BLaER1 (cell line): Measurements from ENCODE around the gene WDR48.
"Not testable (repeated sequence)": the region's sequence is repeated elsewhere in the genome, so short reads cannot be mapped to it uniquely, and the experiment has no call there.

Experiments
- H3K27ac ChIP-seq: shearing (Covaris generic); formaldehyde crosslinking; 2 replicates; pipeline ENCODE4 v1.8.1; 2022
- H3K27me3 ChIP-seq: shearing (Covaris generic); formaldehyde crosslinking; 2 replicates; pipeline ENCODE4 v1.8.1; 2022
- H3K36me3 ChIP-seq: shearing (Covaris generic); formaldehyde crosslinking; 2 replicates; pipeline ENCODE4 v1.8.1; 2022
- H3K4me1 ChIP-seq: shearing (Covaris generic); formaldehyde crosslinking; 2 replicates; pipeline ENCODE4 v1.8.1; 2022
- H3K4me2 ChIP-seq: shearing (Covaris generic); formaldehyde crosslinking; 2 replicates; pipeline ENCODE4 v1.8.1; 2022
- H3K4me3 ChIP-seq: shearing (Covaris generic); formaldehyde crosslinking; 2 replicates; pipeline ENCODE4 v1.8.1; 2022
- H3K9ac ChIP-seq: shearing (Covaris generic); formaldehyde crosslinking; 2 replicates; pipeline ENCODE4 v1.8.1; 2022
- H3K9me3 ChIP-seq: shearing (Covaris generic); formaldehyde crosslinking; 2 replicates; pipeline ENCODE4 v1.8.1; 2022
- H4K20me1 ChIP-seq: shearing (Covaris generic); formaldehyde crosslinking; 2 replicates; pipeline ENCODE4 v1.8.1; 2022
- Cebpa-rat ChIP-seq: shearing (Covaris generic); IDR thresholded peaks from 2 replicates; pipeline ENCODE4 v1.8.1; 2022

WDR48 gene

GRCh38 chr3:39022286-39022630 lies 29.6 kb upstream of the WDR48 start:
- Histone ChIP-seq H3K4me1 (no peaks in the 10 kb centered on the region), H3K36me3 (no peaks in the 10 kb centered on the region), H3K9ac (no peak overlapping the region), H3K4me2 (no peak overlapping the region), H4K20me1 (no peaks in the 10 kb centered on the region), H3K4me3 (no peak overlapping the region), H3K27ac (no peak overlapping the region), H3K9me3 (no peaks in the 10 kb centered on the region), H3K27me3 (no peaks in the 10 kb centered on the region)
- no peak for TF ChIP-seq Cebpa-rat

- H3K4me3 ChIP-seq: no peak overlapping the region
- no peaks in the 10 kb centered on the region for H3K36me3 ChIP-seq
- H3K27me3 ChIP-seq: no peaks in the 10 kb centered on the region
- no peaks in the 10 kb centered on the region for H3K9me3 ChIP-seq
- no peaks in the 10 kb centered on the region for H4K20me1 ChIP-seq
- no peak overlapping the region for H3K9ac ChIP-seq
- no peak overlapping the region for H3K4me2 ChIP-seq
- no peak overlapping the region for H3K27ac ChIP-seq
- TF ChIP-seq Cebpa-rat: no peak
- H3K4me1 ChIP-seq: no peaks in the 10 kb centered on the region
These were observed 27.3 kb upstream of the WDR48 start for GRCh38 chr3:39024497-39024896.

DNA sequence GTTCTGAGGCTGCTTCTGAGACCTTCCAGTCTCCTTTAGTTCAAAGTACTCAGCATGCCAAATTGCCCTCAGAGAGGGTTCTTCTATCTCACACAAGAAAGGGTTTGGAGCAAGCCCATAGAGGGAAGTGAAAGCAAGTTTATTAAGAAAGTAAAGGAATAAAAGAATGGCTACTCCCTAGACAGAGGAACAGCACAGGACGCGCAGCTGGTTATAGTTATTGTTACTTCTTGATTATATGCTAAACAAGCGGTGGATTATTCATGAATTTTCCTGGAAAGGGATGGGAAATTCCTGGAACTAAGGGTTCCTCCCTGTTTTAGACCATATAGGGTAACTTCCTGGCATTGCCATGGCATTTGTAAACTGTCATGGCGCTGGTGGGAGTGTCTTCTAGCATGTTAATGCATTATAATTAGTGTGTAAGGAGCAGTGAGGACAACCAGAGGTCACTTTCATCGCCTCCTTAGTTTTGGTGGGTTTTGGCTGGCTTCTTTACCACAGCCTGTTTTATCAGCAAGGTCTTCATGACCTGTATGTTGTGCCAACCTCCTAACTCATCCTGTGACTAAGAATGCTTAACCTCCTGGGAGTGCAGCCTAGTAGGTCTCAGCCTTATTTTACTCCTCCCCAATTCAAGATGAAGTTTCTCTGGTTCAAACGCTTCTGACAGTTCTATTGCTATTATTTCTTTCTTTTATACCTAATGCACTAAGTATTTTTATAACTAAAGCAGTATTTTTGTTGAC lies 26.4 kb upstream of the WDR48 start:
- no peak overlapping the region for H3K4me2 ChIP-seq
- H3K9ac ChIP-seq: no peak overlapping the region
- no peak overlapping the region for H3K27ac ChIP-seq
- H3K27me3 ChIP-seq: no peaks in the 10 kb centered on the region
- H3K4me1 ChIP-seq: no peaks in the 10 kb centered on the region
- H3K36me3 ChIP-seq: no peaks in the 10 kb centered on the region
- no peak for TF ChIP-seq Cebpa-rat
- H3K4me3 ChIP-seq: no peak overlapping the region
- H3K9me3 ChIP-seq: no peaks in the 10 kb centered on the region
- no peaks in the 10 kb centered on the region for H4K20me1 ChIP-seq

- H3K4me1 ChIP-seq: no peaks in the 10 kb centered on the region
- no peak for TF ChIP-seq Cebpa-rat
These were observed 23.3 kb upstream of the WDR48 start for GRCh38 chr3:39028546-39028945.

GRCh38 chr3:39029556-39029955 lies 22.3 kb upstream of the WDR48 start:
- no peak for TF ChIP-seq Cebpa-rat
- H3K9me3 ChIP-seq: no peaks in the 10 kb centered on the region
- H3K4me1 ChIP-seq: no peaks in the 10 kb centered on the region
- H3K4me2 ChIP-seq: no peak overlapping the region
- no peaks in the 10 kb centered on the region for H3K36me3 ChIP-seq
- H3K4me3 ChIP-seq: no peak overlapping the region
- no peaks in the 10 kb centered on the region for H4K20me1 ChIP-seq
- H3K27me3 ChIP-seq: no peaks in the 10 kb centered on the region
- no peak overlapping the region for H3K9ac ChIP-seq
- no peak overlapping the region for H3K27ac ChIP-seq

More at GRCh38 chr3:39028546-39028945, 23.3 kb upstream of the WDR48 start:
- no peaks in the 10 kb centered on the region for H3K9me3 ChIP-seq
- no peak overlapping the region for H3K9ac ChIP-seq
- H3K27me3 ChIP-seq: no peaks in the 10 kb centered on the region
- no peaks in the 10 kb centered on the region for H3K36me3 ChIP-seq
- no peaks in the 10 kb centered on the region for H4K20me1 ChIP-seq
- no peak overlapping the region for H3K4me2 ChIP-seq
- H3K27ac ChIP-seq: no peak overlapping the region
- H3K4me3 ChIP-seq: no peak overlapping the region

DNA sequence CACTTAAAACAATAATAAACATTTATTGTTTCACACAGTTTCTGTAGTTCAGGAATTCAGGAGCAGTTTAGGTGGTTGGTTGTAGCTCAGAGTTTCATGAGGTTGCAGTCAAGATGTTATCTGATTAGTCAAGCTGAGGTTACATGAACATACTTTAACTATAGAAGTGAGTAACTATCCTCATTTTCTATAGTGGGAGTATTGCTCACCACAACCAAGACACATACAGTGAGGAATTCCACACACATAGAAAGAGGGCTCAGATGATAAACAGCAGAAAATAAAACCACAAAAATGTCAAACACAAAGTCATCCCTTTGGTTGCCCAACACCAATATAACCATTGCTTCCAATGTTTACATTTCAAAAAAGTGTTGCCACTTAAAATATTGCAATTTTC lies 13.7 kb upstream of the WDR48 start:
- no peak for TF ChIP-seq Cebpa-rat
- Histone ChIP-seq H3K9ac (no peak overlapping the region), H4K20me1 (no peaks in the 10 kb centered on the region), H3K36me3 (no peaks in the 10 kb centered on the region), H3K4me1 (no peaks in the 10 kb centered on the region), H3K4me2 (no peak overlapping the region), H3K4me3 (no peak overlapping the region), H3K27ac (no peak overlapping the region), H3K27me3 (no peaks in the 10 kb centered on the region), H3K9me3 (peaks cover 26% of the 10 kb centered on the region)

DNA sequence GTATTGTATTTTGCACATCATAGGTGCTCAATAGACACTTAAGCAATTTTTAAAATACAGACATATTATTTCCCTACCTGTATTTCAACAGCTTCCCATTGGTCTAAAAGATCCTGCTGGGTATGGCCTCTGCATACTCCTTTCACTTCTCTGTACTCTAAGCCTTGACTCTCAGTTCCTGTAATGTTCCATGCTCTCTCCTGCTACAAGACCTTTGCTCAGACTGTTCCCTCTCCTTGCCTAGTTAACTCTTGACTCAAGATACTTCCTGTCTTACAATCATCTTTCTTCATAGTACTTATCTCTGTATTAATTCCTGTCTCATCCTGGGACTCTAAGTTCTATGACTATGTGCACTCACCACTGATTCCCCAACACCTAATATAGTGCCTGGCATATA lies 1.8 kb upstream of the WDR48 start:
- Histone ChIP-seq H4K20me1 (peaks cover 22% of the 10 kb centered on the region), H3K27me3 (no peaks in the 10 kb centered on the region), H3K27ac (no peak overlapping the region), H3K4me2 (no peak overlapping the region), H3K9ac (no peak overlapping the region), H3K36me3 (no peaks in the 10 kb centered on the region), H3K4me1 (peaks cover 18% of the 10 kb centered on the region), H3K4me3 (no peak overlapping the region), H3K9me3 (no peaks in the 10 kb centered on the region)
- TF ChIP-seq Cebpa-rat: no peak

GRCh38 chr3:39052583-39052982 lies 767 bp downstream of the WDR48 start:
- Histone ChIP-seq H3K27me3 (no peaks in the 10 kb centered on the region), H3K4me3 (peak overlapping the region; percentile 88), H3K36me3 (no peaks in the 10 kb centered on the region; the same call in 1 of the 2 replicates), H3K4me1 (peaks cover 25% of the 10 kb centered on the region), H4K20me1 (peaks cover 47% of the 10 kb centered on the region), H3K4me2 (peak overlapping the region; percentile 92), H3K27ac (peak overlapping the region; percentile 91), H3K9me3 (no peaks in the 10 kb centered on the region), H3K9ac (peak overlapping the region; percentile 88)
- no peak for TF ChIP-seq Cebpa-rat

- Histone ChIP-seq H3K4me1 (peaks cover 25% of the 10 kb centered on the region), H3K4me2 (no peak overlapping the region), H3K4me3 (no peak overlapping the region), H4K20me1 (peaks cover 58% of the 10 kb centered on the region), H3K27me3 (no peaks in the 10 kb centered on the region), H3K9ac (no peak overlapping the region), H3K36me3 (peaks cover 8% of the 10 kb centered on the region), H3K27ac (no peak overlapping the region), H3K9me3 (no peaks in the 10 kb centered on the region)
- TF ChIP-seq Cebpa-rat: no peak
These were observed 1.9 kb downstream of the WDR48 start for GRCh38 chr3:39053696-39054095.

GRCh38 chr3:39056151-39056550 lies 4.3 kb downstream of the WDR48 start:
- Histone ChIP-seq H4K20me1 (peaks cover 66% of the 10 kb centered on the region), H3K27me3 (no peaks in the 10 kb centered on the region), H3K4me1 (peaks cover 24% of the 10 kb centered on the region), H3K9me3 (peaks cover 8% of the 10 kb centered on the region), H3K9ac (no peak overlapping the region), H3K36me3 (peaks cover 8% of the 10 kb centered on the region), H3K4me2 (no peak overlapping the region), H3K4me3 (no peak overlapping the region), H3K27ac (no peak overlapping the region)
- TF ChIP-seq Cebpa-rat: no peak

- peaks cover 25% of the 10 kb centered on the region for H3K36me3 ChIP-seq
- not testable (repeated sequence) for H3K27me3 ChIP-seq, H3K4me2 ChIP-seq, H3K4me1 ChIP-seq, H3K27ac ChIP-seq, H3K4me3 ChIP-seq, H3K9me3 ChIP-seq, H3K9ac ChIP-seq
- peaks cover 74% of the 10 kb centered on the region for H4K20me1 ChIP-seq
These were observed 9.4 kb downstream of the WDR48 start for GRCh38 chr3:39061228-39061627.
